Bronchial smooth muscle cell (primary cell): ENCODE results near the gene ARX. TPM values are rescaled to one million over a fixed set of nuclear protein-coding genes. Genes with fewer than 3 reads are reported as not detected.

Source experiments
- total RNA-seq: library from RNA; depleted of rRNA; stranded (reverse); fragments of >200 nt; gene quantifications from 2 replicates; pipeline ENCODE4 v1.2.1, GENCODE V29; 2014

ARX gene
- not detected in 2 replicates for total RNA-seq

GRCh38 chrX:25015486-25016360 lies at the start of gene ARX:
TSS of gene ARX (minus strand) at chrX:25015965. CDS start at chrX:25015737, 228 bp downstream.

